Adrenal gland (tissue), 5 donors: ENCODE measurements around the gene RASSF7.

Experiments used
- CTCF ChIP-seq, 6 experiments: fragments of 450-650 bp in 4 of 6; fragments of 200-600 bp in 2 of 6; sonication (generic) in 1 of 6; IDR thresholded peaks; 1 replicate in 5 of 6; 2 replicates in 1 of 6; pipeline versions ENCODE4 v1.5.1 to v1.8.0; 2016 to 2021; ENCODE audit warnings: antibody characterized with exemption in 6 of 6, mild to moderate bottlenecking in 2 of 6, moderate library complexity in 1 of 6
- POLR2A ChIP-seq, 2 donors: fragments of 450-650 bp; IDR thresholded peaks; one replicate each; pipeline ENCODE4 v1.6.1; 2017; ENCODE audit warnings: antibody characterized with exemption in 2 of 2, mild to moderate bottlenecking in 2 of 2, moderate library complexity in 1 of 2
- donor health status: DM: no; HTN: no; CAD: no.

DNA sequence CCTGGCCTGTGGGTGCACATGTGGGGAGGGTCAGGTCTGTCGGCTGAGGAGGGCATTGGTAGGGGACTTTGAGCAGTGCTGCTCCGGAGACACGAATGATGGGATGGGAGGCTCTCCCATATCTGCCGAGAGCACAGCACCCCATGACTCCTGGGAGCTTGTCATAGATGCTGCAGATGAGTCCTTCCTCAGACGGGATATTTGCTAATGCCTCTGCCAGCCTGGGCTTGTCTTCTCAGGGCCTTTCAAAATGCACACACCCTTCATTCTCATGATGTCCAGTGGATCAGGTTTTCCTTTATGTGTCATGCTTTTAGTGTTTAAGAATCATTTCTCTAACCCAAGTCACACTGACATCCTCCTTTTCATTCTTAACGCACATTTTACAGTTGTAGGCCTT lies 45.6 kb upstream of the RASSF7 start:
- TF ChIP-seq CTCF (IDR thresholded peaks at IDR 0.05): no peak
- no peak for TF ChIP-seq POLR2A (IDR thresholded peaks at IDR 0.05)
